Mesenchymal stem cell (in vitro differentiated cells and primary cell): ENCODE data around the gene DDX39B.

ENCODE experiments used
- DNase-seq: peaks from one replicate; pipeline ENCODE4 v3.0.0-alpha.2; 2013
- H2AFZ ChIP-seq: one replicate; pipeline ENCODE4 v1.6.1; 2013; ENCODE audit warnings: low read depth, mild to moderate bottlenecking, control low read depth, inconsistent platforms, low read length, moderate library complexity
- H2AK5ac ChIP-seq: 2 replicates; pipeline ENCODE4 v1.6.1; 2013; ENCODE audit warnings: low read length, moderate library complexity, mild to moderate bottlenecking, inconsistent platforms; ENCODE audit not compliant: severe bottlenecking
- H2BK120ac ChIP-seq: one replicate; pipeline ENCODE4 v1.6.1; 2013; ENCODE audit warnings: low read depth, mild to moderate bottlenecking, inconsistent platforms, low read length, moderate library complexity
- H2BK12ac ChIP-seq, 2 experiments: one replicate each; pipeline ENCODE4 v1.6.1; 2013; ENCODE audit warnings: inconsistent platforms in 2 of 2, low read length in 2 of 2, mild to moderate bottlenecking in 2 of 2, moderate library complexity in 2 of 2, control low read depth in 1 of 2
- H2BK15ac ChIP-seq: one replicate; pipeline ENCODE4 v1.6.1; 2013; ENCODE audit warnings: mild to moderate bottlenecking, low read depth, inconsistent platforms; ENCODE audit not compliant: poor library complexity, severe bottlenecking
- H2BK5ac ChIP-seq: 2 replicates; pipeline ENCODE4 v1.6.1; 2013; ENCODE audit warnings: low read depth, mild to moderate bottlenecking, low read length, control low read depth, inconsistent platforms; ENCODE audit not compliant: poor library complexity, severe bottlenecking
- H3K14ac ChIP-seq, 2 experiments: one replicate each; pipeline ENCODE4 v1.6.1; 2013; ENCODE audit warnings: inconsistent platforms in 2 of 2, low read length in 2 of 2, control low read depth in 1 of 2, mild to moderate bottlenecking in 1 of 2, moderate library complexity in 1 of 2
- H3K18ac ChIP-seq, 2 experiments: one replicate each; pipeline ENCODE4 v1.6.1; 2013; ENCODE audit warnings: inconsistent platforms in 2 of 2, low read length in 2 of 2, control low read depth in 1 of 2, low read depth in 1 of 2, mild to moderate bottlenecking in 1 of 2
- H3K23ac ChIP-seq, 2 experiments: one replicate each; pipeline ENCODE4 v1.6.1; 2013; ENCODE audit warnings: inconsistent platforms in 2 of 2, low read length in 2 of 2, mild to moderate bottlenecking in 2 of 2, moderate library complexity in 2 of 2, control low read depth in 1 of 2
- H3K27ac ChIP-seq: 2 replicates; pipeline ENCODE4 v1.5.1; 2013; ENCODE audit warnings: mild to moderate bottlenecking, moderate library complexity, low read length, control low read depth, inconsistent platforms; ENCODE audit not compliant: poor library complexity, severe bottlenecking
- H3K27me3 ChIP-seq, 2 experiments: 2 replicates each; pipeline versions ENCODE4 v1.6.1 to v1.7.0; 2013; ENCODE audit warnings: low read length in 2 of 2, mild to moderate bottlenecking in 2 of 2, moderate library complexity in 2 of 2, control low read depth in 1 of 2, inconsistent platforms in 1 of 2; ENCODE audit not compliant: control insufficient read depth in 1 of 2, insufficient read depth in 1 of 2
- H3K36me3 ChIP-seq, 2 experiments: 2 replicates each; pipeline versions ENCODE4 v1.6.1 to v1.7.0; 2013; ENCODE audit warnings: low read length in 2 of 2, control low read depth in 1 of 2, inconsistent platforms in 1 of 2, low read depth in 1 of 2, mild to moderate bottlenecking in 1 of 2; ENCODE audit not compliant: insufficient read depth in 2 of 2, control insufficient read depth in 1 of 2
- H3K4ac ChIP-seq, 2 experiments: one replicate each; pipeline ENCODE4 v1.6.1; 2013; ENCODE audit warnings: inconsistent platforms in 2 of 2, low read length in 2 of 2, mild to moderate bottlenecking in 2 of 2, moderate library complexity in 2 of 2, control low read depth in 1 of 2, low read depth in 1 of 2
- H3K4me1 ChIP-seq: 2 replicates; pipeline ENCODE4 v1.6.1; 2013; ENCODE audit warnings: low read depth, low read length, control low read depth; ENCODE audit not compliant: control insufficient read depth, insufficient read depth
- H3K4me2 ChIP-seq: 2 replicates; pipeline ENCODE4 v1.6.1; 2013; ENCODE audit warnings: low read length, mild to moderate bottlenecking, inconsistent platforms; ENCODE audit not compliant: poor library complexity, severe bottlenecking
- H3K4me3 ChIP-seq, 2 experiments: 2 replicates each; pipeline versions ENCODE4 v1.5.1 to v1.7.0; 2013; ENCODE audit warnings: low read length in 2 of 2, mild to moderate bottlenecking in 2 of 2, control low read depth in 1 of 2, low read depth in 1 of 2; ENCODE audit not compliant: insufficient read depth in 1 of 2
- H3K79me1 ChIP-seq: replicated peaks from 2 replicates; pipeline ENCODE4 v1.6.1; 2013; ENCODE audit warnings: mild to moderate bottlenecking, control low read depth, low read length, inconsistent platforms; ENCODE audit not compliant: poor library complexity, severe bottlenecking
- H3K9ac ChIP-seq: 2 replicates; pipeline ENCODE4 v1.7.0; 2013; ENCODE audit warnings: mild to moderate bottlenecking, low read length, moderate library complexity
- H3K9me3 ChIP-seq: 2 replicates; pipeline ENCODE4 v1.7.0; 2013; ENCODE audit warnings: mild to moderate bottlenecking, low read length; ENCODE audit not compliant: control insufficient read depth
- H4K8ac ChIP-seq: one replicate; pipeline ENCODE4 v1.6.1; 2013; ENCODE audit warnings: inconsistent platforms, mild to moderate bottlenecking, low read length, moderate library complexity
- H4K91ac ChIP-seq: one replicate; pipeline ENCODE4 v1.6.1; 2013; ENCODE audit warnings: mild to moderate bottlenecking, low read length, inconsistent platforms
- WGBS: methylation state at CpG from one replicate; pipeline ENCODE4 v1.1.7; 2013; ENCODE audit warnings: mixed read lengths; 5-methylcytosine and 5-hydroxymethylcytosine counted together

The DDX39B gene

GRCh38 chr6:31528307-31528777 is 13.5 kb downstream of the DDX39B start:
- no peaks in the 10 kb centered on the region for H3K27me3 ChIP-seq
- H3K27ac ChIP-seq, result no peak overlapping the region
- H3K18ac ChIP-seq, result no peak overlapping the region
- H3K14ac ChIP-seq, result no peak overlapping the region
- peaks cover 16% of the 10 kb centered on the region for H3K79me1 ChIP-seq
- H3K4me2 ChIP-seq, result no peak overlapping the region
- H3K23ac ChIP-seq, result no peak overlapping the region
- H2AK5ac ChIP-seq, result no peak overlapping the region
- H3K36me3 ChIP-seq, result peaks cover 40 to 49% of the 10 kb centered on the region in 2 experiments
- no peak overlapping the region for H4K8ac ChIP-seq
- no peak overlapping the region for H3K4me3 ChIP-seq
- no peak for DNase-seq
- H2BK12ac ChIP-seq, result no peak overlapping the region
- no peak overlapping the region for H4K91ac ChIP-seq
- peaks cover 13% of the 10 kb centered on the region for H3K4me1 ChIP-seq
- H3K9me3 ChIP-seq, result no peaks in the 10 kb centered on the region
- H3K9ac ChIP-seq, result no peak overlapping the region
- H2BK120ac ChIP-seq, result no peak overlapping the region
- no peak overlapping the region for H3K4ac ChIP-seq
- no peak overlapping the region for H2AFZ ChIP-seq
- no peak overlapping the region for H2BK5ac ChIP-seq
- WGBS, result 97% methylated on average over 4 of the region's 4 CpGs
- H2BK15ac ChIP-seq, result no peak overlapping the region

GRCh38 chr6:31525932-31526591 is 15.7 kb downstream of the DDX39B start:
- Histone ChIP-seq H2BK12ac (peak overlapping the region; percentile 7 to 31), H3K79me1 (peaks cover 7% of the 10 kb centered on the region), H3K9me3 (no peaks in the 10 kb centered on the region), H3K23ac (peak overlapping the region in 1 of 2 experiments; percentile 5), H2BK15ac (no peak overlapping the region), H3K4me1 (peaks cover 13% of the 10 kb centered on the region), H4K8ac (no peak overlapping the region), H3K4ac (no peak overlapping the region), H3K27ac (no peak overlapping the region), H4K91ac (no peak overlapping the region), H3K27me3 (peaks cover 0 to 3% of the 10 kb centered on the region in 2 experiments), H2AK5ac (no peak overlapping the region), H3K4me2 (no peak overlapping the region), H3K9ac (peak overlapping the region; percentile 33), H2AFZ (no peak overlapping the region), H3K4me3 (no peak overlapping the region), H3K18ac (peak overlapping the region; percentile 42 to 89), H2BK120ac (no peak overlapping the region), H3K36me3 (peaks cover 18 to 34% of the 10 kb centered on the region in 2 experiments), H3K14ac (peak overlapping the region in 1 of 2 experiments; percentile 86), H2BK5ac (no peak overlapping the region)
- peak; percentile 71 for DNase-seq
- WGBS, result 71% methylated on average over 3 of the region's 4 CpGs

GRCh38 chr6:31525553-31525931 is 16.3 kb downstream of the DDX39B start:
- Histone ChIP-seq H3K4me3 (no peak overlapping the region), H2BK12ac (no peak overlapping the region), H3K14ac (peak overlapping the region in 1 of 2 experiments; percentile 86), H2AK5ac (no peak overlapping the region), H3K4ac (no peak overlapping the region), H2AFZ (no peak overlapping the region), H3K4me1 (peaks cover 13% of the 10 kb centered on the region), H3K36me3 (peaks cover 13 to 28% of the 10 kb centered on the region in 2 experiments), H2BK120ac (no peak overlapping the region), H3K9ac (peak overlapping the region; percentile 33), H3K18ac (peak overlapping the region; percentile 11 to 42), H3K4me2 (no peak overlapping the region), H3K23ac (no peak overlapping the region), H2BK5ac (no peak overlapping the region), H3K27ac (no peak overlapping the region), H3K27me3 (peaks cover 0 to 3% of the 10 kb centered on the region in 2 experiments), H3K9me3 (no peaks in the 10 kb centered on the region), H2BK15ac (no peak overlapping the region), H3K79me1 (peaks cover 3% of the 10 kb centered on the region), H4K8ac (no peak overlapping the region), H4K91ac (no peak overlapping the region)
- 59% methylated on average over 4 of the region's 8 CpGs for WGBS
- no peak for DNase-seq

GRCh38 chr6:31521835-31522234 is 20.0 kb downstream of the DDX39B start:
- no peak overlapping the region for H2BK12ac ChIP-seq
- 75% methylated on average over 3 of the region's 3 CpGs for WGBS

More at GRCh38 chr6:31521835-31522234, 20.0 kb downstream of the DDX39B start:
- Histone ChIP-seq H3K4ac (no peak overlapping the region), H3K79me1 (no peaks in the 10 kb centered on the region), H2BK5ac (no peak overlapping the region), H3K9me3 (no peaks in the 10 kb centered on the region), H3K14ac (no peak overlapping the region), H3K27ac (no peak overlapping the region), H4K91ac (no peak overlapping the region), H3K36me3 (peaks cover 0 to 5% of the 10 kb centered on the region in 2 experiments), H3K18ac (no peak overlapping the region), H2AFZ (no peak overlapping the region), H3K4me1 (peaks cover 6% of the 10 kb centered on the region), H3K27me3 (peaks cover 0 to 3% of the 10 kb centered on the region in 2 experiments), H3K23ac (no peak overlapping the region), H3K4me3 (no peak overlapping the region), H3K9ac (no peak overlapping the region), H4K8ac (no peak overlapping the region), H2BK15ac (no peak overlapping the region), H2AK5ac (no peak overlapping the region), H2BK120ac (no peak overlapping the region), H3K4me2 (no peak overlapping the region)
- DNase-seq, result no peak
